IPS-18a (cell line): Measurements from ENCODE around the gene ADORA1.

Experiments used
- H3K27ac ChIP-seq: one replicate; pipeline ENCODE4 v1.5.1; 2013; ENCODE audit warnings: low read length
- H3K27me3 ChIP-seq: one replicate; pipeline ENCODE4 v1.6.1; 2013; ENCODE audit warnings: mild to moderate bottlenecking, low read length; ENCODE audit not compliant: control insufficient read depth, insufficient read depth
- H3K36me3 ChIP-seq: one replicate; pipeline ENCODE4 v1.6.1; 2013; ENCODE audit warnings: low read depth, low read length; ENCODE audit not compliant: control insufficient read depth
- H3K4me1 ChIP-seq: one replicate; pipeline ENCODE4 v1.6.1; 2013; ENCODE audit warnings: low read depth, low read length; ENCODE audit not compliant: control insufficient read depth
- H3K4me3 ChIP-seq: one replicate; pipeline ENCODE4 v1.5.1; 2013; ENCODE audit warnings: low read length
- H3K9ac ChIP-seq: one replicate; pipeline ENCODE4 v1.6.1; 2013; ENCODE audit warnings: mild to moderate bottlenecking, low read length, moderate library complexity
- H3K9me3 ChIP-seq: one replicate; pipeline ENCODE4 v1.6.1; 2013; ENCODE audit warnings: low read depth, low read length; ENCODE audit not compliant: control insufficient read depth

The ADORA1 gene

GRCh38 chr1:203098445-203098844 lies 29.1 kb upstream of the ADORA1 start:
- Histone ChIP-seq H3K36me3 (no peaks in the 10 kb centered on the region), H3K9ac (no peak overlapping the region), H3K4me3 (no peak overlapping the region), H3K27ac (no peak overlapping the region), H3K4me1 (no peaks in the 10 kb centered on the region), H3K27me3 (no peaks in the 10 kb centered on the region), H3K9me3 (peaks cover 18% of the 10 kb centered on the region)

- Histone ChIP-seq H3K9me3 (peaks cover 15% of the 10 kb centered on the region), H3K4me3 (no peak overlapping the region), H3K27me3 (no peaks in the 10 kb centered on the region), H3K36me3 (no peaks in the 10 kb centered on the region), H3K27ac (no peak overlapping the region), H3K9ac (no peak overlapping the region), H3K4me1 (no peaks in the 10 kb centered on the region)
These were observed 28.5 kb upstream of the ADORA1 start for GRCh38 chr1:203098914-203099520.

GRCh38 chr1:203099805-203100515 lies 27.6 kb upstream of the ADORA1 start:
- peaks cover 12% of the 10 kb centered on the region for H3K9me3 ChIP-seq
- no peaks in the 10 kb centered on the region for H3K4me1 ChIP-seq
- H3K9ac ChIP-seq = no peak overlapping the region
- H3K4me3 ChIP-seq = no peak overlapping the region
- no peak overlapping the region for H3K27ac ChIP-seq
- no peaks in the 10 kb centered on the region for H3K27me3 ChIP-seq
- no peaks in the 10 kb centered on the region for H3K36me3 ChIP-seq

GRCh38 chr1:203100516-203100869 lies 27.0 kb upstream of the ADORA1 start:
- Histone ChIP-seq H3K27ac (no peak overlapping the region), H3K36me3 (no peaks in the 10 kb centered on the region), H3K4me1 (no peaks in the 10 kb centered on the region), H3K9ac (no peak overlapping the region), H3K27me3 (no peaks in the 10 kb centered on the region), H3K9me3 (peaks cover 6% of the 10 kb centered on the region), H3K4me3 (no peak overlapping the region)

- no peaks in the 10 kb centered on the region for H3K36me3 ChIP-seq
- no peaks in the 10 kb centered on the region for H3K27me3 ChIP-seq
- H3K9ac ChIP-seq = no peak overlapping the region
- no peak overlapping the region for H3K27ac ChIP-seq
- H3K9me3 ChIP-seq = no peaks in the 10 kb centered on the region
- no peaks in the 10 kb centered on the region for H3K4me1 ChIP-seq
- no peak overlapping the region for H3K4me3 ChIP-seq
These were observed 25.5 kb upstream of the ADORA1 start for GRCh38 chr1:203101813-203102634.

GRCh38 chr1:203103216-203103615 lies 24.3 kb upstream of the ADORA1 start:
- H3K27me3 ChIP-seq = no peaks in the 10 kb centered on the region

GRCh38 chr1:203103829-203104495 lies 23.6 kb upstream of the ADORA1 start:
- H3K27me3 ChIP-seq = no peaks in the 10 kb centered on the region

More at GRCh38 chr1:203103216-203103615, 24.3 kb upstream of the ADORA1 start:
- Histone ChIP-seq H3K9ac (no peak overlapping the region), H3K9me3 (no peaks in the 10 kb centered on the region), H3K4me3 (no peak overlapping the region), H3K27ac (no peak overlapping the region), H3K4me1 (no peaks in the 10 kb centered on the region), H3K36me3 (no peaks in the 10 kb centered on the region)

GRCh38 chr1:203104789-203105390 lies 22.6 kb upstream of the ADORA1 start:
- Histone ChIP-seq H3K36me3 (no peaks in the 10 kb centered on the region), H3K9me3 (no peaks in the 10 kb centered on the region), H3K27me3 (no peaks in the 10 kb centered on the region), H3K4me1 (no peaks in the 10 kb centered on the region), H3K27ac (no peak overlapping the region), H3K9ac (no peak overlapping the region), H3K4me3 (no peak overlapping the region)

More at GRCh38 chr1:203103829-203104495, 23.6 kb upstream of the ADORA1 start:
- no peaks in the 10 kb centered on the region for H3K9me3 ChIP-seq
- H3K27ac ChIP-seq = no peak overlapping the region
- no peak overlapping the region for H3K4me3 ChIP-seq
- H3K4me1 ChIP-seq = no peaks in the 10 kb centered on the region
- H3K36me3 ChIP-seq = no peaks in the 10 kb centered on the region
- no peak overlapping the region for H3K9ac ChIP-seq

GRCh38 chr1:203112475-203112874 lies 15.1 kb upstream of the ADORA1 start:
- Histone ChIP-seq H3K27me3 (peaks cover 8% of the 10 kb centered on the region), H3K9me3 (no peaks in the 10 kb centered on the region), H3K4me3 (no peak overlapping the region), H3K36me3 (no peaks in the 10 kb centered on the region), H3K4me1 (no peaks in the 10 kb centered on the region), H3K9ac (no peak overlapping the region), H3K27ac (no peak overlapping the region)

- Histone ChIP-seq H3K9ac (no peak overlapping the region), H3K9me3 (no peaks in the 10 kb centered on the region), H3K27me3 (peaks cover 8% of the 10 kb centered on the region), H3K4me1 (no peaks in the 10 kb centered on the region), H3K27ac (no peak overlapping the region), H3K36me3 (no peaks in the 10 kb centered on the region), H3K4me3 (no peak overlapping the region)
These were observed 14.2 kb upstream of the ADORA1 start for GRCh38 chr1:203113308-203113707.

GRCh38 chr1:203114202-203114601 lies 13.3 kb upstream of the ADORA1 start:
- Histone ChIP-seq H3K4me1 (no peaks in the 10 kb centered on the region), H3K36me3 (no peaks in the 10 kb centered on the region), H3K9me3 (no peaks in the 10 kb centered on the region), H3K9ac (no peak overlapping the region), H3K4me3 (no peak overlapping the region), H3K27ac (no peak overlapping the region), H3K27me3 (peaks cover 8% of the 10 kb centered on the region)
